Astrocyte (in vitro differentiated cells and primary cell): ENCODE measurements around the gene KATNA1.

Experiments
- EZH2 ChIP-seq: IDR thresholded peaks from 2 replicates; pipeline ENCODE4 v1.6.1; 2012; ENCODE audit warnings: mild to moderate bottlenecking, low read length, inconsistent platforms; ENCODE audit not compliant: insufficient read depth
- TF ChIP-seq, protein P1 (sequence below): IDR thresholded peaks from 2 replicates; pipeline ENCODE4 v1.5.1; 2011; ENCODE audit warnings: low read depth, mild to moderate bottlenecking, inconsistent platforms, low read length, moderate library complexity; ENCODE audit not compliant: insufficient read depth

DNA sequence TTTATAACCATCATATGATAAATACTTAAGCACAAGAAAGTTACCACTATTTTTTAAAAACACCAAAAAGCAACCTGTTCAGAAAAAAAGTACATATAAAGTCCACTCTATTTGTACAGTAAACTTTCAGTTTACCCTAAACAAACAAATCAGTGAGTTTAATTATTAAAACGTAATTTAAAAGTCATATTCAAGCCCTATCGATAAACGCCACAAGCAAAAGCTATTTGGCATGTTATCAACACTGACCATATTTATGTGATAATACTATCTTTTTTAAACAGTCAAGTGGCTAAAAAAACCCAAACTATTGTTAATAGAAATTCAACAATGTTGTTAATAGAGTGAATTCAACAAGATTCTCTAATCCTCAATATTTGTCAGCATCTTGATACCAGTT is 1.9 kb downstream of the KATNA1 start:
- TF ChIP-seq, protein P1, sequence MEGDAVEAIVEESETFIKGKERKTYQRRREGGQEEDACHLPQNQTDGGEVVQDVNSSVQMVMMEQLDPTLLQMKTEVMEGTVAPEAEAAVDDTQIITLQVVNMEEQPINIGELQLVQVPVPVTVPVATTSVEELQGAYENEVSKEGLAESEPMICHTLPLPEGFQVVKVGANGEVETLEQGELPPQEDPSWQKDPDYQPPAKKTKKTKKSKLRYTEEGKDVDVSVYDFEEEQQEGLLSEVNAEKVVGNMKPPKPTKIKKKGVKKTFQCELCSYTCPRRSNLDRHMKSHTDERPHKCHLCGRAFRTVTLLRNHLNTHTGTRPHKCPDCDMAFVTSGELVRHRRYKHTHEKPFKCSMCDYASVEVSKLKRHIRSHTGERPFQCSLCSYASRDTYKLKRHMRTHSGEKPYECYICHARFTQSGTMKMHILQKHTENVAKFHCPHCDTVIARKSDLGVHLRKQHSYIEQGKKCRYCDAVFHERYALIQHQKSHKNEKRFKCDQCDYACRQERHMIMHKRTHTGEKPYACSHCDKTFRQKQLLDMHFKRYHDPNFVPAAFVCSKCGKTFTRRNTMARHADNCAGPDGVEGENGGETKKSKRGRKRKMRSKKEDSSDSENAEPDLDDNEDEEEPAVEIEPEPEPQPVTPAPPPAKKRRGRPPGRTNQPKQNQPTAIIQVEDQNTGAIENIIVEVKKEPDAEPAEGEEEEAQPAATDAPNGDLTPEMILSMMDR: no peak
- no peak for TF ChIP-seq EZH2
